Peyer's patch (tissue), 4 donors: ENCODE results near the gene CLTA.

Source experiments
- POLR2A ChIP-seq, 2 donors: fragments of 450-650 bp; IDR thresholded peaks; one replicate each; pipeline ENCODE4 v1.5.1; 2017; ENCODE audit warnings: antibody characterized with exemption in 2 of 2, mild to moderate bottlenecking in 2 of 2, moderate library complexity in 2 of 2
- TF ChIP-seq, protein P1 (sequence below), 6 experiments: fragments of 450-650 bp in 4 of 6; fragments of 200-600 bp in 2 of 6; sonication (generic) in 1 of 6; IDR thresholded peaks; one replicate each; pipeline ENCODE4 v1.5.1; 2017 to 2019; ENCODE audit warnings: antibody characterized with exemption in 6 of 6, mild to moderate bottlenecking in 3 of 6, moderate library complexity in 1 of 6

DNA sequence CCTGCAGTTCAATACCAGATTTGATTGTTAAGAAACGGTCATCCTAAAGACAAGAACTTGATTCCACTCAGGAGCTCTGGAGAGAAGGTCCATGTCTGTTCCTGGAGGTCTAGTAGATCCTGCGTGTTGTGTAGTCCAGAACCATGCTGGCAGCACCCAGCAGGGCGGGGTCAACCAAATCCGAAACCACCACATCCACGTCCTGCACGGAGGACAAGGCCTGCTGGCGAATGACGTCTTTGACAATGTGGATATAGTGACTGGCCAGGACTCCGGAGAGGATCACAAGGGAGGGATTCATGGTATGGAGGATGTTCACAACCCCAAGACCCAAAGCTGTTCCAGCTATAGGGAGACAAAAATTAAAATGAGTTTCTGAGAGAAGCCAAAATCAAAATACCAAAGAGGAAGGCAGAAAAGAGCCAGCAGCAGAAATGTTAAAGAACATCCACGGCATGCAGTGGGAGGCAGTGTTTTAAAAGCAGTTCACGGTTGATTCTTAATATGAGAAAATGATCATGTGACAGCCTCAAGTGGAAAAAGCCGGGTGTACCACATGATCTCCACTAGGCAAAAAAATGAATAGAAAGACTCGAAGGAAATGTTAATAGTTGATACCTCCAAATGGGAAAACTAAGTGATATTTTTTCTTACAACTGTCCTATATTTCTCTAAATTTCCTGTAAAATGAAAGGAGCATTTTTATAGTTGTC is 26.7 kb downstream of the CLTA start:
- TF ChIP-seq, protein P1, sequence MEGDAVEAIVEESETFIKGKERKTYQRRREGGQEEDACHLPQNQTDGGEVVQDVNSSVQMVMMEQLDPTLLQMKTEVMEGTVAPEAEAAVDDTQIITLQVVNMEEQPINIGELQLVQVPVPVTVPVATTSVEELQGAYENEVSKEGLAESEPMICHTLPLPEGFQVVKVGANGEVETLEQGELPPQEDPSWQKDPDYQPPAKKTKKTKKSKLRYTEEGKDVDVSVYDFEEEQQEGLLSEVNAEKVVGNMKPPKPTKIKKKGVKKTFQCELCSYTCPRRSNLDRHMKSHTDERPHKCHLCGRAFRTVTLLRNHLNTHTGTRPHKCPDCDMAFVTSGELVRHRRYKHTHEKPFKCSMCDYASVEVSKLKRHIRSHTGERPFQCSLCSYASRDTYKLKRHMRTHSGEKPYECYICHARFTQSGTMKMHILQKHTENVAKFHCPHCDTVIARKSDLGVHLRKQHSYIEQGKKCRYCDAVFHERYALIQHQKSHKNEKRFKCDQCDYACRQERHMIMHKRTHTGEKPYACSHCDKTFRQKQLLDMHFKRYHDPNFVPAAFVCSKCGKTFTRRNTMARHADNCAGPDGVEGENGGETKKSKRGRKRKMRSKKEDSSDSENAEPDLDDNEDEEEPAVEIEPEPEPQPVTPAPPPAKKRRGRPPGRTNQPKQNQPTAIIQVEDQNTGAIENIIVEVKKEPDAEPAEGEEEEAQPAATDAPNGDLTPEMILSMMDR (IDR thresholded peaks at IDR 0.05), result no peak
- no peak for TF ChIP-seq POLR2A (IDR thresholded peaks at IDR 0.05)
